Caco-2 (cell line): ENCODE measurements around the gene MAP2K5. TPM values are rescaled to one million over a fixed set of nuclear protein-coding genes. Genes with fewer than 3 reads are reported as not detected.

ENCODE experiments used
- Bru-seq: library from RNA; stranded (reverse); fragments of 400-500 nt; gene quantifications from one replicate; lab custom pipeline; 2021; lab: Mats Ljungman, UMichigan
- BruChase-seq, 2 experiments: library from RNA; stranded (reverse); fragments of 400-500 nt; gene quantifications; one replicate each; lab custom pipeline; 2021; lab: Mats Ljungman, UMichigan
- BruUV-seq: library from RNA; stranded (reverse); fragments of 400-500 nt; replicated peaks from 2 replicates; lab custom pipeline; 2021; lab: Mats Ljungman, UMichigan
- CTCF ChIA-PET: fragments of 300-600 bp; sonication (Branson Sonifier 250); formaldehyde crosslinking; loops from one replicate; lab custom pipeline; 2022; ENCODE audit warnings: antibody characterized with exemption; lab: Charles Lee
- POLR2A ChIA-PET: fragments of 300-600 bp; sonication (Branson Sonifier 250); formaldehyde crosslinking; loops from one replicate; lab custom pipeline; 2022; ENCODE audit warnings: antibody characterized with exemption; lab: Charles Lee
- DNase-seq, 2 experiments: peaks; one replicate each; pipeline versions ENCODE4 v3.0.0 to v3.0.0-alpha.2; 2020 to 2022
- H3K27me3 ChIP-seq: replicated peaks from 2 replicates; pipeline ENCODE4 v1.6.0; 2011; ENCODE audit warnings: low read length; ENCODE audit not compliant: control insufficient read depth, insufficient read depth
- H3K36me3 ChIP-seq: 2 replicates; pipeline ENCODE4 v1.5.1; 2011; ENCODE audit warnings: low read length; ENCODE audit not compliant: control insufficient read depth, insufficient read depth
- H3K4me1 ChIP-seq: fragments of 250-450 bp; sonication (Bioruptor Pico); 2 replicates; pipeline ENCODE4 v1.5.1; 2020; ENCODE audit warnings: mild to moderate bottlenecking
- H3K4me3 ChIP-seq: 2 replicates; pipeline ENCODE4 v1.5.1; 2011; ENCODE audit warnings: low read depth, mild to moderate bottlenecking, control low read depth, low read length
- H3K9me3 ChIP-seq: fragments of 250-450 bp; sonication (Bioruptor Pico); 2 replicates; pipeline ENCODE4 v1.5.1; 2020; ENCODE audit warnings: mild to moderate bottlenecking, moderate library complexity
- H3K27ac Mint-ChIP-seq: one replicate; pipeline ENCODE4 v1.8.0; 2022; ENCODE audit warnings: mixed read lengths; ENCODE audit not compliant: unreplicated experiment
- H3K27me3 Mint-ChIP-seq: one replicate; pipeline ENCODE4 v1.8.0; 2022; ENCODE audit warnings: mixed read lengths; ENCODE audit not compliant: insufficient read depth, unreplicated experiment
- H3K36me3 Mint-ChIP-seq: one replicate; pipeline ENCODE4 v1.8.0; 2022; ENCODE audit warnings: mild to moderate bottlenecking, mixed read lengths; ENCODE audit not compliant: insufficient read depth, unreplicated experiment
- H3K4me1 Mint-ChIP-seq: one replicate; pipeline ENCODE4 v1.8.0; 2022; ENCODE audit warnings: low read depth, mixed read lengths; ENCODE audit not compliant: unreplicated experiment
- H3K4me3 Mint-ChIP-seq: one replicate; pipeline ENCODE4 v1.8.0; 2022; ENCODE audit warnings: mild to moderate bottlenecking, moderate library complexity, mixed read lengths; ENCODE audit not compliant: unreplicated experiment
- H3K9me3 Mint-ChIP-seq: one replicate; pipeline ENCODE4 v1.8.0; 2022; ENCODE audit warnings: mixed read lengths; ENCODE audit not compliant: unreplicated experiment
- intact Hi-C: fragments of 100-400 bp; cut with micrococcal nuclease; formaldehyde crosslinking; loops from one replicate; pipeline ENCODE4 v1.10.0; 2022; ENCODE audit not compliant: unreplicated experiment
- long read RNA-seq: library from polyadenylated mRNA; stranded (forward); transcript quantifications from one replicate; pipeline ENCODE4 v2.0.0, GENCODE V29; 2022
- total RNA-seq: library from RNA; stranded (reverse); gene quantifications from 2 replicates; pipeline ENCODE4 v1.2.3, GENCODE V29; 2022
- TF ChIP-seq, protein P1 (sequence below), 2 experiments: fragments of 200-600 bp in 1 of 2; IDR thresholded peaks; 1 replicate in 1 of 2; 2 replicates in 1 of 2; pipeline versions ENCODE4 v1.5.1 to v1.8.0; 2011 to 2022; ENCODE audit warnings: antibody characterized with exemption in 1 of 2, control low read depth in 1 of 2, inconsistent platforms in 1 of 2, low read depth in 1 of 2, low read length in 1 of 2, mild to moderate bottlenecking in 1 of 2, moderate library complexity in 1 of 2; ENCODE audit not compliant: insufficient read depth in 1 of 2, severe bottlenecking in 1 of 2, unreplicated experiment in 1 of 2

The MAP2K5 gene
- total RNA-seq (12.2 and 14.0 TPM in 2 replicates), Bru-seq, nascent RNA (percentile 60 among the genes with signal in this experiment), BruChase-seq, experiment 1, labeled RNA remaining after a 2-hour chase (percentile 54 among the genes with signal in this experiment), BruChase-seq, experiment 2, labeled RNA remaining after a 6-hour chase (percentile 47 among the genes with signal in this experiment)
- long read RNA-seq, transcript MAP2K5-201 (22 exons, 2,347 nt) = major isoform, 7 of 14 reads
- long read RNA-seq, partial matches to known transcripts = 1 of 14 reads
- long read RNA-seq, other reads (novel, unspliced or antisense) = 5 of 14 reads

DNA sequence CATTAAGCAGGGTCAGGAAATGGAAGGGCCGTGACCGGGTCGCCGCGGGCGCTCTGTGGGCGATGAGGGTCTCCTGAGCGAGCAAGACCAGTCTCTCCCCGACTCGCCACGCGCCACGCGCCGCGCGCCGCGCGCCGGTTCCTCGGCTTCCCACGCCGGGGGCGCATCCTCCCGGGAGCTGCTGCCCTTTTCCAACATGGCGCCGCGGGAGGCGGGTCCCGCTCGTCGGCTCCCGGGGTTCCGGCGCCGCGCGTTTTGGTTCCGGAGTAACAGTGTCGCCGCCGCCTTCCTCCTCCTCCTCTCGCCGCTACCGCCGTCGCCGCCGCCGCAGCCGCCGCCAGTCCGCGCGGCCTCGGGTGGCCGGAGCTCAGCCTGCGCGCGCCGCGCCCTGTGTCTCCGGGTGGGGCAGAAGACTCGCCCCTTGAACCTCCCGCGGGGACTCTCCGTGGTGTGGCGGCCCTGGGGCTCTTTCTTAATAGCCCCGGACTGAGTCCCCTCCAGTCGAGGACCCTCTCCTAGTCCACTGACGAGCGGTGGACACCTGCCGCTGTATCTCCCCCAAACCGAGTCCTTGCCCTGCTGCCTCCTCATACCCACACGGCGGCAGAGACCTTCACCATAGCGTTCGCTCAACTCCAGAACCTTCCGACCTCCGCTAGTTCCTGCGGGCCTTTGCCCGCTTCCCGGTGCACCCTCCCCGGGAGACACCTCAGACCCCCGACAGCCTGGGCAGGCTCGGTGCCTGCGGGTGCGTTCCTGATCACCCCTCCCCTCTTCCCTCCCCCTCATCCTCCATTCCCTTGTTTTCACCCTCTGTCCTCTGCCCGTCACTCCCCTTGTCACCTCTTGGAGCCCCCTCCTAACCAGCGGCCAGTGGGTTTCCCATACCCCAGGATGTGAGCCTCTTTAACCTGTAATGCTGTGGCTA lies at the start of gene MAP2K5:
Gene MAP2K5, plus strand, starts transcription at position 284 of the 928 bp plus-strand sequence. Its CDS starts 633 bp downstream, at position 917.
- peak within 1 kb of the TSS; percentile 97 for H3K4me3 Mint-ChIP-seq
- POLR2A ChIA-PET = interaction anchor here (0.5 to 1.2 kb wide), 2 partner anchors 22 to 264 kb away, joined by 3 to 7 read pairs; partner anchors contain the start of gene C15orf61
- H3K4me1 ChIP-seq = 0 out of 2 replicates have a peak, but pooled peaks cover 8% of the 10 kb centered on the region
- H3K27ac Mint-ChIP-seq = peak within 1 kb of the TSS; percentile 95
- intact Hi-C loops = no loop called here
- no TSS peak for BruUV-seq
- no peaks in the 10 kb centered on the region for H3K27me3 ChIP-seq
- H3K36me3 Mint-ChIP-seq = no peaks in the 10 kb centered on the region
- H3K9me3 ChIP-seq = no peaks in the 10 kb centered on the region
- no peaks in the 10 kb centered on the region for H3K27me3 Mint-ChIP-seq
- H3K4me3 ChIP-seq = peak within 1 kb of the TSS; percentile 91
- TF ChIP-seq, protein P1, sequence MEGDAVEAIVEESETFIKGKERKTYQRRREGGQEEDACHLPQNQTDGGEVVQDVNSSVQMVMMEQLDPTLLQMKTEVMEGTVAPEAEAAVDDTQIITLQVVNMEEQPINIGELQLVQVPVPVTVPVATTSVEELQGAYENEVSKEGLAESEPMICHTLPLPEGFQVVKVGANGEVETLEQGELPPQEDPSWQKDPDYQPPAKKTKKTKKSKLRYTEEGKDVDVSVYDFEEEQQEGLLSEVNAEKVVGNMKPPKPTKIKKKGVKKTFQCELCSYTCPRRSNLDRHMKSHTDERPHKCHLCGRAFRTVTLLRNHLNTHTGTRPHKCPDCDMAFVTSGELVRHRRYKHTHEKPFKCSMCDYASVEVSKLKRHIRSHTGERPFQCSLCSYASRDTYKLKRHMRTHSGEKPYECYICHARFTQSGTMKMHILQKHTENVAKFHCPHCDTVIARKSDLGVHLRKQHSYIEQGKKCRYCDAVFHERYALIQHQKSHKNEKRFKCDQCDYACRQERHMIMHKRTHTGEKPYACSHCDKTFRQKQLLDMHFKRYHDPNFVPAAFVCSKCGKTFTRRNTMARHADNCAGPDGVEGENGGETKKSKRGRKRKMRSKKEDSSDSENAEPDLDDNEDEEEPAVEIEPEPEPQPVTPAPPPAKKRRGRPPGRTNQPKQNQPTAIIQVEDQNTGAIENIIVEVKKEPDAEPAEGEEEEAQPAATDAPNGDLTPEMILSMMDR (IDR thresholded peaks at IDR 0.05; ENCODE audit: insufficient read depth in 1 of 2, low read depth in 1 of 2, low read length in 1 of 2, severe bottlenecking in 1 of 2, unreplicated experiment in 1 of 2) = no peak
- no peaks in the 10 kb centered on the region for H3K9me3 Mint-ChIP-seq
- peaks cover 2% of the 10 kb centered on the region for H3K4me1 Mint-ChIP-seq
- CTCF ChIA-PET = no interaction called here
- peak; percentile 66 to 81 for DNase-seq
- no peaks in the 10 kb centered on the region for H3K36me3 ChIP-seq

DNA sequence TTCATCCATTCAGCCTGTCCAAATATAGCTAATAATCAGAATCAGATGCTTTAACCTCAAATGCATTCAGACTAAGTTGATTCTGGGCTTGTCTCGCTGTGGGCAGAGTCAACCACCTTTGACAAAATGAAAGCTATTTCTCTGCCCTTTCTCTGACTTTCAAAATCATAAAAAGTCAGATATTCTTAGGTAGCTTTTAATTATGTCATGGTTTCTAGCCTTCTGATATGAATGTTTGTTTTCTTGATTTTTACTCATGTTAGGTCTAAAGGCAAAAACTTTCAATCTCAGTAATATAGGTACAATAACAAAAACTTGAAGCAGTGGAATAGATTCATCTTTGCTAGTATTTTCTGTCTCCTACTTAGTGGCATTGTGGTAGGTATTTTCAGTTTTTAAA lies 46.9 kb upstream of the MAP2K5 start:
- Mint-ChIP-seq H3K27me3 (no peaks in the 10 kb centered on the region), H3K4me3 (no peak overlapping the region), H3K27ac (no peak overlapping the region), H3K9me3 (no peaks in the 10 kb centered on the region), H3K4me1 (no peaks in the 10 kb centered on the region), H3K36me3 (no peaks in the 10 kb centered on the region)
- Histone ChIP-seq H3K4me1 (no peaks in the 10 kb centered on the region), H3K4me3 (no peak overlapping the region), H3K9me3 (no peaks in the 10 kb centered on the region), H3K27me3 (no peaks in the 10 kb centered on the region), H3K36me3 (no peaks in the 10 kb centered on the region)
- POLR2A ChIA-PET = no interaction called here
- TF ChIP-seq, protein P1 (IDR thresholded peaks at IDR 0.05; ENCODE audit: insufficient read depth in 1 of 2, low read depth in 1 of 2, low read length in 1 of 2, severe bottlenecking in 1 of 2, unreplicated experiment in 1 of 2) = no peak
- no TSS peak for BruUV-seq
- no peak for DNase-seq
- intact Hi-C loops = no loop called here
- CTCF ChIA-PET = no interaction called here
